ENCODE results near the gene CACNB2.

DNA sequence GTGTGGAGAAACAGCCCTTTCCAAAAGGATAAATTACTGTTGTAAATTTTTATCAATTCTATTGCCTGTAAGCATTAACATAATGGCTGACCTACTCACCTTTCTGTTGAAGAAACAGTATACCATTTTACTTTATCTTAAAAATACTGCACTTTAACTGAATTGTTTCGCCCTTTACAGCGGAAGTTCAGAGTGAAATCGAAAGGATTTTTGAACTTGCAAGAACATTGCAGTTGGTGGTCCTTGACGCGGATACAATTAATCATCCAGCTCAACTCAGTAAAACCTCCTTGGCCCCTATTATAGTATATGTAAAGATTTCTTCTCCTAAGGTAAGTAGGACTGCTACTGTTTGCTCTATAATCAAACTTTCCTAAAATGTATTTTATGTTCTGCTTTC lies 393.7 kb downstream of the CACNB2 start:
- TF ChIP-seq, protein P1, sequence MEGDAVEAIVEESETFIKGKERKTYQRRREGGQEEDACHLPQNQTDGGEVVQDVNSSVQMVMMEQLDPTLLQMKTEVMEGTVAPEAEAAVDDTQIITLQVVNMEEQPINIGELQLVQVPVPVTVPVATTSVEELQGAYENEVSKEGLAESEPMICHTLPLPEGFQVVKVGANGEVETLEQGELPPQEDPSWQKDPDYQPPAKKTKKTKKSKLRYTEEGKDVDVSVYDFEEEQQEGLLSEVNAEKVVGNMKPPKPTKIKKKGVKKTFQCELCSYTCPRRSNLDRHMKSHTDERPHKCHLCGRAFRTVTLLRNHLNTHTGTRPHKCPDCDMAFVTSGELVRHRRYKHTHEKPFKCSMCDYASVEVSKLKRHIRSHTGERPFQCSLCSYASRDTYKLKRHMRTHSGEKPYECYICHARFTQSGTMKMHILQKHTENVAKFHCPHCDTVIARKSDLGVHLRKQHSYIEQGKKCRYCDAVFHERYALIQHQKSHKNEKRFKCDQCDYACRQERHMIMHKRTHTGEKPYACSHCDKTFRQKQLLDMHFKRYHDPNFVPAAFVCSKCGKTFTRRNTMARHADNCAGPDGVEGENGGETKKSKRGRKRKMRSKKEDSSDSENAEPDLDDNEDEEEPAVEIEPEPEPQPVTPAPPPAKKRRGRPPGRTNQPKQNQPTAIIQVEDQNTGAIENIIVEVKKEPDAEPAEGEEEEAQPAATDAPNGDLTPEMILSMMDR (IDR thresholded peaks at IDR 0.05), result no peak
- no peak for TF ChIP-seq EZH2 (IDR thresholded peaks at IDR 0.05)

All from neural progenitor cell (in vitro differentiated cells).